Esophagus muscularis mucosa (tissue), 4 donors: ENCODE measurements around the gene APP.

Experiments
- CTCF ChIP-seq, 3 experiments: fragments of 200-600 bp in 2 of 3; fragments of 450-650 bp in 1 of 3; sonication (generic) in 2 of 3; IDR thresholded peaks; one replicate each; pipeline ENCODE4 v1.5.1; 2017 to 2019; ENCODE audit warnings: antibody characterized with exemption in 3 of 3, mild to moderate bottlenecking in 2 of 3, moderate library complexity in 1 of 3
- EP300 ChIP-seq: sonication (generic); formaldehyde crosslinking; IDR thresholded peaks from one replicate; pipeline ENCODE4 v1.6.1; 2017; ENCODE audit warnings: antibody characterized with exemption
- POLR2A ChIP-seq: fragments of 450-650 bp; IDR thresholded peaks from one replicate; pipeline ENCODE4 v1.6.1; 2017; ENCODE audit warnings: antibody characterized with exemption, moderate library complexity, mild to moderate bottlenecking, low read depth
- POLR2AphosphoS5 ChIP-seq, 2 donors: sonication (generic); formaldehyde crosslinking; IDR thresholded peaks; one replicate each; pipeline ENCODE4 v1.6.1; 2017; ENCODE audit warnings: antibody characterized with exemption in 2 of 2

- TF ChIP-seq CTCF (IDR thresholded peaks at IDR 0.05) (no peak), POLR2A (no peak), EP300 (no peak), POLR2AphosphoS5 (IDR thresholded peaks at IDR 0.05) (no peak)
These were observed 93.0 kb downstream of the APP start for GRCh38 chr21:26077521-26077920.
